WERI-Rb-1 (cell line): ENCODE measurements around the gene SLC22A4.
A peak's percentile ranks its signal among the peaks of the same experiment; 100 is the strongest.

Experiments used
- DNase-seq: peaks from one replicate; pipeline ENCODE4 v3.0.0-alpha.2; 2020
- H3K27ac ChIP-seq: fragments of 250-450 bp; sonication (Bioruptor Pico); 2 replicates; pipeline ENCODE4 v1.5.1; 2020; ENCODE audit warnings: mild to moderate bottlenecking, moderate library complexity
- H3K27me3 ChIP-seq: fragments of 250-450 bp; sonication (Bioruptor Pico); 2 replicates; pipeline ENCODE4 v1.5.1; 2021; ENCODE audit warnings: mild to moderate bottlenecking, low read depth, moderate library complexity; ENCODE audit not compliant: insufficient read depth, severe bottlenecking
- H3K36me3 ChIP-seq: fragments of 250-450 bp; sonication (Bioruptor Pico); 2 replicates; pipeline ENCODE4 v1.5.1; 2020; ENCODE audit warnings: mild to moderate bottlenecking, moderate library complexity
- H3K4me3 ChIP-seq: 2 replicates; pipeline ENCODE4 v1.5.1; 2011; ENCODE audit warnings: low read depth, mild to moderate bottlenecking, control low read depth, low read length
- H3K9me3 ChIP-seq: fragments of 250-450 bp; sonication (Bioruptor Pico); 2 replicates; pipeline ENCODE4 v1.5.1; 2021; ENCODE audit warnings: mild to moderate bottlenecking, moderate library complexity; ENCODE audit not compliant: severe bottlenecking
- CTCF ChIP-seq: IDR thresholded peaks from 2 replicates; pipeline ENCODE4 v1.5.1; 2011; ENCODE audit warnings: low read depth, mild to moderate bottlenecking, control low read depth, inconsistent platforms, low read length

The SLC22A4 gene

GRCh38 chr5:132269635-132270334 is 24.4 kb upstream of the SLC22A4 start:
- TF ChIP-seq CTCF = no peak
- Histone ChIP-seq H3K27me3 (no peaks in the 10 kb centered on the region), H3K9me3 (no peaks in the 10 kb centered on the region), H3K36me3 (no peaks in the 10 kb centered on the region), H3K27ac (peak overlapping the region; percentile 75), H3K4me3 (no peak overlapping the region)
- DNase-seq = no peak

GRCh38 chr5:132270335-132270665 is 23.9 kb upstream of the SLC22A4 start:
- no peak overlapping the region for H3K4me3 ChIP-seq
- no peaks in the 10 kb centered on the region for H3K9me3 ChIP-seq
- no peak for DNase-seq
- no peak for TF ChIP-seq CTCF
- no peaks in the 10 kb centered on the region for H3K36me3 ChIP-seq
- H3K27ac ChIP-seq = peak overlapping the region; percentile 75
- H3K27me3 ChIP-seq = no peaks in the 10 kb centered on the region

GRCh38 chr5:132270706-132271105 is 23.5 kb upstream of the SLC22A4 start:
- no peak for TF ChIP-seq CTCF
- H3K27me3 ChIP-seq = no peaks in the 10 kb centered on the region

GRCh38 chr5:132271251-132272246 is 22.6 kb upstream of the SLC22A4 start:
- Histone ChIP-seq H3K36me3 (no peaks in the 10 kb centered on the region), H3K4me3 (no peak overlapping the region)
- TF ChIP-seq CTCF = no peak

More at GRCh38 chr5:132270706-132271105, 23.5 kb upstream of the SLC22A4 start:
- Histone ChIP-seq H3K36me3 (no peaks in the 10 kb centered on the region), H3K9me3 (no peaks in the 10 kb centered on the region), H3K27ac (peak overlapping the region; percentile 75; the same call in 1 of the 2 replicates), H3K4me3 (no peak overlapping the region)
- DNase-seq = no peak

GRCh38 chr5:132272311-132273210 is 21.6 kb upstream of the SLC22A4 start:
- peak; percentile 83 for DNase-seq
- H3K9me3 ChIP-seq = no peaks in the 10 kb centered on the region
- H3K36me3 ChIP-seq = no peaks in the 10 kb centered on the region
- no peak overlapping the region for H3K27ac ChIP-seq
- H3K4me3 ChIP-seq = no peak overlapping the region
- peak; percentile 55 for TF ChIP-seq CTCF
- no peaks in the 10 kb centered on the region for H3K27me3 ChIP-seq

More at GRCh38 chr5:132271251-132272246, 22.6 kb upstream of the SLC22A4 start:
- no peak for DNase-seq
- no peaks in the 10 kb centered on the region for H3K27me3 ChIP-seq
- H3K9me3 ChIP-seq = no peaks in the 10 kb centered on the region
- no peak overlapping the region for H3K27ac ChIP-seq
